Left forelimb (tissue), 1 donor: ENCODE results near the gene KCNH5.
"Not testable (repeated sequence)": the region's sequence is repeated elsewhere in the genome, so short reads cannot be mapped to it uniquely, and the experiment has no call there.

ENCODE experiments used
- DNase-seq: peaks from one replicate; pipeline ENCODE4 v3.0.0-alpha.2; 2018; ENCODE audit warnings: low spot score

Gene KCNH5

DNA sequence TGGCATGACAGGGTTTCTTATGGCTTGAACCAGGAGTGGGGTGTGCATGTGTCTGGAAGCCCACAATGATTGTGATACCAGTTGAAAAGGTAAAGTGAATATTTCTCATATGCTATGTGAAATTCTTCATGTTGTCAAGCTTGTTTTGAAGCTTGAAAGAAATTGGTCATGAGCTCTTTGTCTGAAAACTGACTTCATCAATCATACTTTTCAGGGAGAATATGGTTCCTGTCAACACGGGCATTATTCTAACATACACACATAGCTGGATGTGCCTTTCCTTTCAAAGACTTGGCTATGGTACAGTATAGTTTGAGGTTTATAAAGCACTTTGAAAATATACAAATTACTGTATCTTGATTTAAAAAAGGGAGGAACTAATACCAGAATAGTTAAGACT, 158.8 kb downstream of the KCNH5 start:
- DNase-seq: no peak

DNA sequence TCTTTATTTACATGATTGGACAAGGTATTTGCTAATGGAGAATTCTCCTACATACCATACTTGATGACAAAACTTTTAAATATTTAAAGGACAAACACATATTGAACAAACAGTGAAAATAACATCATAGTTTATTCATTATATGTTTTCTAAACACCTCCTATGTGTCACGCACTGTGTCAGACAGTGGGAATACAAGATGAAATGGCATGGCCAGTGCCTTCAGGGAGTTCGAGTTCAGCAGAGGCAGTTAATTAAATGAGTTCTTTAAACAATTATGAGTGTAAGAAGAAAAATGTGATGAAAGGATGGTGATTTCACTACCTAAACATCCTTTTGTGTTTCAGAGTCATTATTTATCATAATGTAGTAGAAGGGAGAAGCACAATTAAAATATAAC, 159.8 kb downstream of the KCNH5 start:
- DNase-seq: no peak

GRCh38 chr14:62882967-62883366, 162.3 kb downstream of the KCNH5 start:
- no peak for DNase-seq

DNA sequence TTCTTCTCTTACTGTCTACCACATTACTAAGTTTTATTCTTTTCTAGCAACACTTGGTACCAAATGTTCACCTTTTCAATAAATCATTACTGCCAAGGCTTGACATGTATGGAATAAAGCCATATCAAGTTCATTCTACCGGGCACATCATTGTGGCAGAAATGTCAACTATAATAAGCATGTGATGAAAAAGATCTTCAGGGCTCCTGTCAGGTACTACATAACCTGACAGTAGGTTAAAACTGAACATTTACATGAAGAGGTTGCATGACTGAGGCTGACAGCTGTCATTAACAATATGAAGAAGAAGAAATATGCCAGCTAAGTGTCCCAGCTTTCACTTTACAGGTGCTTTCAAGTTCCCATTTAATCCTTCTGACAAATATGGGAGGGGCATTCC, 178.9 kb downstream of the KCNH5 start:
- DNase-seq: no peak

DNA sequence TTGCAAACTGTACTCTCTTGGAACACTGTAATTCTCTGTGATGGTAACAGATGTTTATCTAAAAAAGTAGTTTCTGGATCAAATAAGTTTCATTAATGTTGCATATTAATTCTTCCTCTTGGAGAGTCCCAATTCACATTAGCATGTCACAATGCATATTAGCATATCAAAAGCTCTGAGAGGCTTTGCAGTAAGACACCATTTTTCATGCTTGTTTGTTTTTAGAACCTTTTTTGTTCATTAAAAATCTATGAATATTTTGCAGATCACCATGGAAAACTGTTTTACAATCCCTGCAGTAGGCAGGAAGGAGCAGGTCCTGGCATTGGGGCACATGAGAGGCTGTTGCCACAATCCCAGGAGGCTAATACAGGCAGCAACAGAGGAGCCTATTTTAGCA, 180.7 kb downstream of the KCNH5 start:
- no peak for DNase-seq

- DNase-seq: not testable (repeated sequence)
These were observed 187.2 kb downstream of the KCNH5 start for GRCh38 chr14:62858011-62858410.

GRCh38 chr14:62854951-62855350, 190.3 kb downstream of the KCNH5 start:
- no peak for DNase-seq

DNA sequence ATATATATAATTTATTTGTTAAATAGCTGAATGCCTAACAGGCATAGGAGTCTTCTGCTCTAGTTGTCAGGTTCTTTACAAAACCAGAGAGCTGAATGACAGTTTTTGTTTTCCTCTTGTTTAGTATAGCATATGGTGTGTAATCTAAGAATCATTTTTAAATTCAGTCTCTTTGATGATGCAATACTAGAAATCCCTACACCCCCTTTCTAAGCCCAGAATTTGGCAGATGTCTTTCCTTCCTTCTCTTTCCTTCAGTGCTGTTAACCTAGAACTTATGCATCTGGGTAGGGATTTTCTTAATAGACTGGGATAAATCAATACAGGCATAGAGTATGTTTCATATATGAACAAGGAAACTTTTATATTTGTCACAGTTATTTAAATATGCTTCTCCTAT, 198.1 kb downstream of the KCNH5 start:
- no peak for DNase-seq

- no peak for DNase-seq
These were observed 200.7 kb downstream of the KCNH5 start for GRCh38 chr14:62844546-62844945.

DNA sequence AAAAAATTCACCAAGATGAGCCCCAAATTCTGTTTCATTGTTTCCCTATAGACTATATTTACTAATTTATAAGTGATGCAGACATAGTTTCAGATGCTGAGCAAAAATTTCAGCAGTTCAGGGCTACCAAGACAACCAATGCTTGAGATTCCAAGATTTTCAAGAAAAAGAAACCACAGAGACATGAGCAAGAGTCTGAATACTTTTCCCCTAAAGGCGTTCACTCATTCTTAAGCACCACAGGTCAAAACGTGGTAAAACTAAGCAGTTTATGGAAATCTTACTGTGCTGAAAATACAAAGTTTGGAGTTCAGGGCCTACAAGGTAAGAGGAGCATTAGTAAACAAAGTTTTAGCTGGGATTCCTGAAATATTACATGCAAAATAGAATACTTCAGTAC, 221.2 kb downstream of the KCNH5 start:
- DNase-seq: no peak

DNA sequence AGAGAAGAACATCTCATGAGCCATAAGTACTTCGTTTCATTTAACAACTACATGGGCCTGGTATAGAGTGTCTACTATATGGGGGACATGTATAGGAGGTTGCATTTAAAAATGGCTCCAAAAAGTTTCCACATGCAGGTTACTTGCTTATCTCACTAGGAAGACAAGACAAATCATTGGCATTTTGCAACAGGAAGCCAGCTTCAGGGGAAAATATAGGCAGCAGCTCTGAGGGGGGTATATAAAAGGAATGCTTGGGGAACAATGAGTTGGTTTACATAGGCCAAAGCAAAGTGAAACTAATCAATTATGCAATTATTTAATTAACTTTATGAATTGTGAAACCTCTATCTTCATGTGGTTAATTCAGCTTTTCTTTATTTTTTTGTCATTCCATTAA, 225.3 kb downstream of the KCNH5 start:
- no peak for DNase-seq

GRCh38 chr14:62807636-62808035, 237.6 kb downstream of the KCNH5 start:
- DNase-seq: no peak

GRCh38 chr14:62800577-62800976, 244.7 kb downstream of the KCNH5 start:
- DNase-seq: no peak

DNA sequence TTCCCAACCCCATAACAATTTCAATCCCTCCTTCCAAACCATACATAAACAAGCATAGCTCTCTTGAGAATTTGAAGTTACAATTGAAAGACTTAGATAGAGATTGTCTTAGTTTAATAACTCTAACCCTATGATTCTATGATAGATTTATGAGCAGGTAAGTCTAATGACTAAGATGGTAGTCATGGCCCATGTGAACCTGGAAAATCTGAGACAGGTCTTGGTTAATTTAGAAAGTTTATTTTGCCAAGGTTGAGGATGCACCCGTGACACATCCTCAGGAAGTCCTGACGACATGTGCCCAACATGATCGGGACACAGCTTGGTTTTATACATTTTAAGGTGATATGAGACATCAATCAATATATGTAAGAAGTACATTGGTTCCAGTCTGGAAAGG, 248.8 kb downstream of the KCNH5 start:
- DNase-seq: no peak

GRCh38 chr14:62792578-62792977, 252.7 kb downstream of the KCNH5 start:
- no peak for DNase-seq

- DNase-seq: not testable (repeated sequence)
These were observed 263.9 kb downstream of the KCNH5 start for GRCh38 chr14:62781328-62781727.

DNA sequence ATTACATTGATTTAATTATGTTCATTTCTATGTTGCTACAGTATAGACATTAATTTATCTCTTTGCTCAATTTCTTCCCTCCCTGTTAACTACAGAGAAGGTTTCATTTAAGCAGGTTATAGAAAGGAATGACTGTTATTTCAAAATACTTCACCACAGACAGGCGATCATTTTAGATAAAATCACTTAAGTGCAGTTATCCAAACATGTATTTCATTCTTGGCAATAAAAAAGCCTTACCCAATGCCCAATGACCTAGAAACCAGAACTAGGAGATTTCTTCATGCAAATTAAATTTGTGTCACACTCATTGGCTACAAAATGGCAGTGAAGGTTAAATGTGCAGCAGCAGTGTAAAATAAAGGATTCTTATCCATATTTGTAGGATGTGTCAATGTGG, 266.4 kb downstream of the KCNH5 start:
- DNase-seq: no peak

DNA sequence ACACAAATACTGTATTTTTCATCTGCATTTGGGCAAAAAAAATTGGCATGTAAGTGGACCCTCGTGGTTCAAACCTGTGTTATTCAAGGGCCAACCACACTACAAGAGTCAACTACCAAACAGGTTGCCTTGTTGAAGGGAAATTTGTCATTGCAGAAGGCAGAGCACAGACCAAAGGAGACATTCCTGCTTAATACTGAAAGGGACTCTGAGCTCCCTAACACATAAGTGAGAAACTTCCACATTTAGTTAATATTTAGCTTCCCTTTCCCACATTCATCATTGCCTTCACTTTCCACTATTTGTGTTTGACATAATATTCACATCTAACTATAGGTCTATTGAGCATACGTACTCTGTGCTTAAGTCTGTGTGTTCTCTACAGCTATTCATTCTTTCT, 266.9 kb downstream of the KCNH5 start:
- DNase-seq: no peak

- no peak for DNase-seq
These were observed 267.7 kb downstream of the KCNH5 start for GRCh38 chr14:62777510-62777909.

DNA sequence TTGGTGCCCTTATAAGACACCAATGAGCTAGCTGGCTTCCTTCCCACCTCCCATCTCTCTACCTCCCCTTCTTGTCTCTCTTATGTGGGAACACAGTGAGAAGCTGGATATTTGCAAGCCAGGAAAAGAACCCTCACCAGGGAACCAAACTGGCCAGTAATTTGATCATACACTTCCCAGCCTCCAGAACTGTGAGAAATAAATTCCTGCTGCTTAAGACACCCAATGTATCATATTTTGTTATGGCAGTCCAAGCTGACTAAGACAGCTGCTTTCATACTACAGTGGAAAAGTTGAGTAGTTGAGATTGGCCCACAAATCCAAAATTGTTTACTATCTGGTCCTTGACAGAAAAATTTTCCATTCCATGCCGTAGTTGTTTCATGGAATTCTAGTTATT, 269.0 kb downstream of the KCNH5 start:
- DNase-seq: no peak

- DNase-seq: no peak
These were observed 276.5 kb downstream of the KCNH5 start for GRCh38 chr14:62768753-62769152.

DNA sequence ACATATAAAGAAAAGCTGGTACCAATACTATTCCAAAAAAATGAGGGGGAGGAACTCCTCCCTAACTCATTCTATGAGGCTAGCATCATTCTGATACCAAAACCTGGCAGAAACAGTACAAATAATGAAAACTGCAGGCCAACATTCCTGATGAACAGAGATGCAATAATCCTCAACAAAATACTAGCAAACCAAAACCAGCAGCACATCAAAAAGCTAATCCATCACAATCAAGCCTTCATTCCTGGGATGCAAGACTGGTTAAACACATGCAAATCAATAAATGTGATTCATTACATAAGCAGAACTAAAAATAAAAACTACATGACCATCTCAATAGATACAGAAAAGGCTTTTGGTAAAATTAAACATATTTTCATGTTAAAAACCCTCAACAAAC, 281.3 kb downstream of the KCNH5 start:
- DNase-seq: no peak

- no peak for DNase-seq
These were observed 285.5 kb downstream of the KCNH5 start for GRCh38 chr14:62759796-62760195.

DNA sequence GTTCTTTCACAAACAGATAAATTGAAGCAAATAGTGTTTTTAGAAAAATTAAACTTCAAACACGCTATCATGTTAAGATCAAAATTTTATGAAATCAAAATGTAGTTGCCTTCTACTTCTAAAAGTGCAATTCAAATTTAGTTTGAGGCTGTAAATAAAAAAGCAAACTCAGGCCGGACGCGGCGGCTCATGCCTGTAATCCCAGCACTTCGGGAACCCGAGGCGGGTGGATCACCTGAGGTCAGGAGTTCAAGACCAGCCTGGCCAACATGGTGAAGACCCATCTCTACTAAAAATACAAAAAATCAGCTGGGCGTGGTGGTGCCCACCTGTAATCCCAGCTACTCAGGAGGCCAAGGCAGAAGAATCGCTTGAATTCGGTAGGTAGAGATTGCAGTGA, 298.4 kb downstream of the KCNH5 start:
- DNase-seq: not testable (repeated sequence)

- DNase-seq: no peak
These were observed 299.8 kb downstream of the KCNH5 start for GRCh38 chr14:62745496-62745895.
